PC-3 (cell line): Measurements from ENCODE around the gene TNFSF13.

Source experiments
- CTCF ChIP-seq: fragments of 300-600 bp; sonication (generic); conservative IDR thresholded peaks from 2 replicates; pipeline ENCODE4 v1.5.1; 2017; ENCODE audit warnings: antibody characterized with exemption, low read depth, mild to moderate bottlenecking, low read length
- EZH2 ChIP-seq: fragments of 300-600 bp; sonication (generic); IDR thresholded peaks from one replicate; pipeline ENCODE4 v1.6.1; 2017; ENCODE audit warnings: antibody characterized with exemption, mild to moderate bottlenecking, low read length; ENCODE audit not compliant: unreplicated experiment

- TF ChIP-seq CTCF: no peak
- no peak for TF ChIP-seq EZH2
These were observed 13.6 kb upstream of the TNFSF13 start for GRCh38 chr17:7544911-7545310.
